ENCODE measurements around the gene TRIM72.
"Not testable (repeated sequence)": the region's sequence is repeated elsewhere in the genome, so short reads cannot be mapped to it uniquely, and the experiment has no call there.

The TRIM72 gene, protein sequence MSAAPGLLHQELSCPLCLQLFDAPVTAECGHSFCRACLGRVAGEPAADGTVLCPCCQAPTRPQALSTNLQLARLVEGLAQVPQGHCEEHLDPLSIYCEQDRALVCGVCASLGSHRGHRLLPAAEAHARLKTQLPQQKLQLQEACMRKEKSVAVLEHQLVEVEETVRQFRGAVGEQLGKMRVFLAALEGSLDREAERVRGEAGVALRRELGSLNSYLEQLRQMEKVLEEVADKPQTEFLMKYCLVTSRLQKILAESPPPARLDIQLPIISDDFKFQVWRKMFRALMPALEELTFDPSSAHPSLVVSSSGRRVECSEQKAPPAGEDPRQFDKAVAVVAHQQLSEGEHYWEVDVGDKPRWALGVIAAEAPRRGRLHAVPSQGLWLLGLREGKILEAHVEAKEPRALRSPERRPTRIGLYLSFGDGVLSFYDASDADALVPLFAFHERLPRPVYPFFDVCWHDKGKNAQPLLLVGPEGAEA

GRCh38 chr16:31213877-31214707 lies at the start of gene TRIM72:
TRIM72 (plus strand) TSS chr16:31214119; CDS start chr16:31214739, 620 bp downstream.
- DNase-seq (ENCODE audit: low spot score), result no peak

DNA sequence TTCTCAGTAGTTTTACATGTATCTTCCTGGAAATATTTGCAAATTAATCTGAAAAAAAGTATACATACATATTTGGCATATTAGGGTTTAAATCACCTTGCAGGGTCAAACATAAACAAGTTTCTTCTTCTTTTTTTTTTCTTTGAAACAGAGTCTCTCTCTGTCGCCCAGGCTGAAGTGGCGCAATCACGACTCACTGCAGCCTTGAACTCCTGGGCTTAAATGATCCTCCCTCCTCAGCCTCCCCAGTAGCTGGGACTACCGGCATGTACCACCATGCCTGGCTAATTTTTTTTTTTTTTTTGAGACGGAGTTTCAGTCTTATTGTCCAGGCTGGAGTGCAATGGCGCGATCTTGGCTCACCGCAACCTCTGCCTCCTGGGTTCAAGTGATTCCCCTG lies 46.6 kb upstream of the TRIM72 start:
- no peak for DNase-seq (ENCODE audit: low spot score)

DNA sequence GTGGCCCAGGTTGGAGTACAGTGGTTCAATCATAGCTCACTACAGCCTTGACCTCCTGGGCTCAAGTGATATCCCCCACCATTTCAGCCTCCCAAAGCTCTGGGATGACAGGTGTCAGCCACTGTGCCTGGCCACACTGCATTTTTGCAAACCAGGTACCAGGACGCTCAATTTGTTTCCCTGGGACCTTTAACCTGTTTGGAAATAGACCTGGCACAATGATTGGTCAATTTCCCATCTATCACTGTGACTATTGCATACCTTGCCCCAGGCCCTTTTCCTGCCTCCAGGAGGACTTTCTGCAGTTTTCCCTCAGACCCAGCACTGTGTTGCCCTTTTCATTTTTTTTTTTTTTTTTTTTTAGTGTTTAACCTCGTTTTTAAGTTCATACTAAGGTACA lies 45.1 kb upstream of the TRIM72 start:
- DNase-seq (ENCODE audit: low spot score), result no peak

DNA sequence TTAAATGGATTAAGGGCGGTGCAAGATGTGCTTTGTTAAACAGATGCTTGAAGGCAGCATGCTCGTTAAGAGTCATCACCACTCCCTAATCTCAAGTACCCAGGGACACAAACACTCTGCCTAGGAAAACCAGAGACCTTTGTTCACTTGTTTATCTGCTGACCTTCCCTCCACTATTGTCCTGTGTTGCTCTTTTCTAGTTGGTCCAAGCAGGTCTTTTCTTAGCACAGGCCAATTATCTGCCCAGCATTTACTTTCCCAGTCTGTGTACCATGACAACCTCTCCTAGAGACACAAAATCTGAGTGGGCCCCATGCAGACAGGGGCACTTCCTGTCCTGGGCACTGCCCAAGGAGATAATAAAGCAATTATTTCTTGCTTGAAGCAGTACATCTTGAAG lies 43.9 kb upstream of the TRIM72 start:
- DNase-seq (ENCODE audit: low spot score), result not testable (repeated sequence)

DNA sequence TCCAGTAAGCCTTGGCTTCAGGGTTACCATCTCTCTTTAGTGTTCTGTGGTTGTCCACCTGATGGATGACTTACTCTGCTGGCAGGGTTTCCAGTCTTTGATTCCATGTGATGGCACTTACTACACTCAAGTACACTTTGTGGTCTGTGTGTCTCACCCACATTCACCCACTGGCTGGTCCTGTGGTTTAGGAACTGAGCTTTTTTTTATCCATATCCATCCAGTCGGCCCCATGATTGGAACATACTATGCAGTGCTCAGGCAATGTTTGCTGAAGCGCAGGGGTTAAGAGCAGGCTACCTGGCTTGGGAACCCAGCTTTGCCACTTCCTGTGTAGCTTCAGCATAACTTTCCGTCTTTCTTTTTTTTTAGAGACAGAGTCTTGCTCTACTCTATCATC lies 36.8 kb upstream of the TRIM72 start:
- no peak for DNase-seq (ENCODE audit: low spot score)

- no peak for DNase-seq (ENCODE audit: low spot score)
Measured at GRCh38 chr16:31179219-31179746, 34.6 kb upstream of the TRIM72 start.

GRCh38 chr16:31179747-31180459 lies 34.0 kb upstream of the TRIM72 start, which contains the start of gene FUS:
FUS (plus strand) TSS chr16:31180139; CDS start chr16:31180215, 76 bp downstream.
- DNase-seq (ENCODE audit: low spot score), result peak; percentile 97

GRCh38 chr16:31181102-31181830 lies 32.7 kb upstream of the TRIM72 start:
- DNase-seq (ENCODE audit: low spot score), result no peak

GRCh38 chr16:31182391-31182790 lies 31.5 kb upstream of the TRIM72 start:
- DNase-seq (ENCODE audit: low spot score), result no peak

DNA sequence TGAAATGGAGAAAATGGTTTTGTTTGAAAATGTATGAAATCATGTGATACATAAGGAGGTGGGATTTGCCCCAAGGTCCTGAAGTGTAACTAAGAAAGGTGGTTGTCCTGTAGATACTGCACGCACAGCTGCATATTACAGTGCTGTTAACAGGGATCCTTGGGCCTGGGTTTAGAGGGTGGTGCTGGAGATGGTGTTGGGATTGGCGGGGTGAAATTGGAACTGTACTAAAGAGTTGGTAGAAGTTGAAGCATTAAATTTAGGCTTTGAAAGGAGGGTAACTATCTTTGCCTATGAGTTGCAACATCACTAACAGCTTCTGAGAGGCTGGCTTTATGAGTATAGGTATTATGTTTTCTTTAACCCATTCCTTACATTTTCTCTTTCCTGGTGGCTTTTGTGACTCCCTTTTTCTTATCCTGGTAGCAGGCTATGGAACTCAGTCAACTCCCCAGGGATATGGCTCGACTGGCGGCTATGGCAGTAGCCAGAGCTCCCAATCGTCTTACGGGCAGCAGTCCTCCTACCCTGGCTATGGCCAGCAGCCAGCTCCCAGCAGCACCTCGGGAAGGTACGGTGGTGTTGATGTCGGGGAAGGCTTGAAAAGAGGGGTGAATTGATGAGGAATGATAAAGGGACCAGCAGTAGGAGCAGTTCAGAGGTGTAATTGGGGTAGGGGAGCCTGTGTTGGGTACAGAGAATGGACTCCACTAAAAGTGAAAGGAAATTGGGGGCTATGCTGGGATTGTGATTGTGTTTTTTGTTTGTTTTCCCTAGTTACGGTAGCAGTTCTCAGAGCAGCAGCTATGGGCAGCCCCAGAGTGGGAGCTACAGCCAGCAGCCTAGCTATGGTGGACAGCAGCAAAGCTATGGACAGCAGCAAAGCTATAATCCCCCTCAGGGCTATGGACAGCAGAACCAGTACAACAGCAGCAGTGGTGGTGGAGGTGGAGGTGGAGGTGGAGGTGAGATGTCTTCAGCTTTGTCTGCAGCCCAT lies 30.2 kb upstream of the TRIM72 start:
- DNase-seq (ENCODE audit: low spot score), result no peak

- DNase-seq (ENCODE audit: low spot score), result no peak
Measured at GRCh38 chr16:31184888-31185287, 29.0 kb upstream of the TRIM72 start.

DNA sequence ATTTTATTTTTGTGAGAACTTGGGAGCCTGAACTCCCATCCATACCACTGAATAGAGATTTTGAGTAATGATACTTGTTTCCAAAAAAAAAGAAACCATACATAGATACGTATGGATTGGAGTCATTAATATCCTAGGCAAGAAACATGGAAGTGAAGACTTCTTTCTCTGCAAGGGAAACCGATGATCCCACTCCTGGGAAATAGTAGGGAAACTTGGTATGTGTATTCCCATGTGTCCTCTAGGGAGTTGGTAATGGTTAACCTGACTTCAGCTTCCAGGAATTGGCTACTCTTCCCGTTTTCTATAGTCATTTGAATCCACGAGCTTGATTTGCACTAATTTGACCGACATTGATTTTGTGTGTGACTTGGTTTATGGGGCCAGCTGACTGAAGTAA lies 28.6 kb upstream of the TRIM72 start:
- DNase-seq (ENCODE audit: low spot score), result no peak

- DNase-seq (ENCODE audit: low spot score), result no peak
Measured at GRCh38 chr16:31186176-31186575, 27.7 kb upstream of the TRIM72 start.

DNA sequence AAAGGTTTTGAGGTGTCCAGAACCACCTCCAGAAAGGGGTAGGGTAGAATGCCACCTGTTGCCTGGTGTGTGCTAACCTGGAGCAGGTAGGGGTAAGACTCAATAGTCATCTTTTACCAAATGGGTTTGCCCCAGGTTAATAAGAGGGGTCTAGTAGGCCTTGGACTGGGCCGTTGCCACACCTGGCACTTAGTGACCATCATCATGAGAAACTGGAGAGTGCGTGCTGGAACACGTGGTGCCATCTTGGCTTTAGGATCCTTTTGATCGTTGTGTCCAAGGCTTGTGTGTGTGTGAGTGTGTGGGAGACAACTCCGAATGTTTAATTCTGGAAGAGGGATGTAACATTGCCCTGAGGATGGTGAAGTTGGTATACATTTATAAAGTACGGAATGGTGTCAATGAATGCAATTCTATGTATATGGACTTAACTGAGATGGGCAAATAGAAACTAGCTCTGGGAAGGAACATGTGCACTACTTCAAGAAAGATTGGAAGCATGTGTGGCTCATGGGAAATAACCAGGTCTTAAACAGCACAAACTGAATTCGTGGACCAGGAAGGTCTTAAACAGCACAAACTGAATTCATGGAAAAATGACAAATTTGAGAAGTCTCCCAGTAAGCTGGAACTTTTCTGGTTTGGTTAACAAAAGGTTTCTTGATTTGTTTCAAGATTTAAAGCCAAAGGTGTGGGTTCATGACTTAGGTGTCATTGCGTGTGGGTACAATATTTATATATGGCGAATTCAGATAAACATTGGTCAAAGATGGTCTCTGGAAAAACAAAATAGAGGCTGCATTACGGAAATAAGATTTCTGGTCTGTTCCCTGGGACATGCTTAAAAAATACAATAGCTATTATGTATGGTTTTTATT lies 26.8 kb upstream of the TRIM72 start:
- DNase-seq (ENCODE audit: low spot score), result no peak

DNA sequence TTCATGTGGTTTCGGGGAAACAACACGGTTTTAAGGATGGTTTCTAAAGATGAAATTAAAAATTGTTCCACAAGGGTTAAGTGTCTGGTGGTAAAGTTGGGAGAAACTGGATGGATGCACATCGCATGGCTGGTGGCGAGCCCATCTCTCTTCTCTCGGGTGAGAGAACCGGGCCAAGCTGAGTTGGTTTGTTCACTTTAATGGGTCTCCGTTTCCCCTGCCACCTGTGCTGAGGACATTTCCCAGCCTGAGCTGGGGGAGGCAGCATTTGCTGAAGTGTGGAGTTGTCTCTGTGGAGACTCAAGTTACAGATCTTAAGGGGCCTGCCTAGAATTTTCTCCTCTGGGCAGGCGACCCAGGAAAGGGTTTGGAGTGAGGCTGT lies 26.1 kb upstream of the TRIM72 start:
- DNase-seq (ENCODE audit: low spot score), result no peak

DNA sequence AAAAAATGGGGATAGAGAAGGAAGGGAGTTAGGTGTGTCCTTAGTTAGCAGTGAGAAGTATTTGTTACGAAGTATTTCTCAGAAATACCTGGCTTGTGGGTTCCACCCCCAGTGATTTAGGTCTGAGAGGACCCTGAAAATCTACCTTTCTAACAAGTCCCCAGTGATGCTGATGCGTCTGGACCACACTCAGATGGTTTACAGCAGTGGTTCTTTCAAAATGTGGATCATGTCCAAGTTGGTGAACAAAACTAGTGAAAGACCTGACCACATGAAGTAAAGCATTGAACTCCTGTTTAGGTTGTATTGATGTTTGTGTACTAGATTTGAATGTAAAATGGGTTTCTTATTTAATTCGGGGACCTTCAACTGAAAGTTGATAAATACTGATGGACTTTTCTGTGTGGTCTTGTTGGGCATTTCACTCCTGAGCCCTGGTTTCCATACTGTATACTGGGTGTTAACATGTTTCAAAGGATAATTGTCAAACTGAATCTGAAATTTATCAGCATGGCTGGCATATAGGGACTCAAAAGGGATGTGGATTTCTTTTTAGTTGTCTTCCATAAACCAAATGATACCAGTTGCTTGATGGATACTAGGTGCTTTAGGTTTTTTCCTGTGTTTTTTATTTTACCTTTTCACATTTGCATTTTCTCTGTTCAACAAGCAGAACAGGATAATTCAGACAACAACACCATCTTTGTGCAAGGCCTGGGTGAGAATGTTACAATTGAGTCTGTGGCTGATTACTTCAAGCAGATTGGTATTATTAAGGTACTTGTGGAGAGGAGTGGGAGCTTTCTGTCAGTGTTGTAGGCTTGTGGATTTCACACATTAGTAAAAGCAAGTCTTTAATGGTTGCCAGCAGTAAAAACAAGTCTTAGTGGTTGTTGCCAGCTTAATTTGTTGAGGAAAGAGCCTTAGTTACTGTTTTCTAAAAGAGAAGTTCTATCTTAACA lies 25.2 kb upstream of the TRIM72 start:
- DNase-seq (ENCODE audit: low spot score), result no peak

- no peak for DNase-seq (ENCODE audit: low spot score)
Measured at GRCh38 chr16:31189412-31189778, 24.5 kb upstream of the TRIM72 start.

DNA sequence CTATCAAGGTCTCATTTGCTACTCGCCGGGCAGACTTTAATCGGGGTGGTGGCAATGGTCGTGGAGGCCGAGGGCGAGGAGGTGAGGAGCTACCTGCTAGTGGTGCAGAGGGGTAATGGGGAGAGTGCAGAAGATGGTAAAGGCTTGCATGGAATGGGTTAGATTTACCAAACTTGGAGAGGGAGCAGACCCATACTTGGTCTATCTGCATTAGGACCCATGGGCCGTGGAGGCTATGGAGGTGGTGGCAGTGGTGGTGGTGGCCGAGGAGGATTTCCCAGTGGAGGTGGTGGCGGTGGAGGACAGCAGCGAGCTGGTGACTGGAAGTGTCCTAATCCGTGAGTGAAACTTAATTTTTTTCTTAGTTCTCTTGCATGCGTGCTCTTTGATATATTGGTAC lies 23.9 kb upstream of the TRIM72 start:
- no peak for DNase-seq (ENCODE audit: low spot score)

Measured in Ammon's horn (tissue), 1 donor.